HG03571 (cell line): ENCODE measurements around the gene CSH2.
"Not testable (repeated sequence)": the region's sequence is repeated elsewhere in the genome, so short reads cannot be mapped to it uniquely, and the experiment has no call there.

Experiments used
- ATAC-seq: cut with Tn5 transposase; IDR thresholded peaks from one replicate; pipeline ENCODE4 v1.9.1; 2021; ENCODE audit not compliant: unreplicated experiment

The CSH2 gene

DNA sequence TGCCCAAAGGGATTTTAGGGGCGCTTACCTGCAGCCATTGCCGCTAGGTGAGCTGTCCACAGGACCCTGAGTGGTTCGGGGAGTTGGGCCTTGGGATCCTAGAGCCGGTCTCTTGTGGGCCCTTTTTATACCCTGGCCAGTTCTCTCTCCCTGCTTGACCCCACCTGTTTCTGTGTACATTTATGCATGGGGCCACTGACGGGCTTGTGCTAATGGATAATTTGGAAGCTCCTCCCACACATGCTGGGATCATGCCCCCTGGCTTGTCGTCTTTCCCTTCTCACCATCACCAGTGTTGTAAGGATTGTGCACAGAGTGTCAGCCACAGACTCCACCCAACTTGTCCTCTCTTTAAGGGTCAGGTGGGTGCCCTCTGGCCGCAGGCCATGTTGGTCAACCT, at the start of gene CSH2:
Gene CSH2, minus strand, starts transcription at position 101 of the 400 bp plus-strand sequence. Its CDS starts 63 bp downstream, at position 38.
- not testable (repeated sequence) for ATAC-seq

DNA sequence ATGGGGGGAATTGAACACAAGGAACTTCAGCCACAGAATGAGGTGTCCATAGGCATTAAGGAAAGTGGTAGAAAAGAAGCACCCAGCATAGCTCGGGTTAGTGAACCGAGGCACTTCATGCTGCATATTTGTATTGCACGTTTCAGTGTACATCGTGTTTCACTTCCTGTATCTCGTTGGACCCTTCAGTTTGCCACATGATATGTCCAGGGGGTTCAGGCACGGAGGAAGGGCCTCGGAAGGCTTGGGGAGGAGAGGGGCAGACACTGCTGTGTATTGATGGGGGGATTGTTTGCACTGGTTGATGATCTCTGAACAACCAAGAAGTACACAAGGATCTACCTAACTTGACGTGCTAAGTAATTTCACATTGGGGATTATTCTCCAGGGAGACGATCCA, 48.9 kb upstream of the CSH2 start:
- peak; percentile 68 for ATAC-seq

DNA sequence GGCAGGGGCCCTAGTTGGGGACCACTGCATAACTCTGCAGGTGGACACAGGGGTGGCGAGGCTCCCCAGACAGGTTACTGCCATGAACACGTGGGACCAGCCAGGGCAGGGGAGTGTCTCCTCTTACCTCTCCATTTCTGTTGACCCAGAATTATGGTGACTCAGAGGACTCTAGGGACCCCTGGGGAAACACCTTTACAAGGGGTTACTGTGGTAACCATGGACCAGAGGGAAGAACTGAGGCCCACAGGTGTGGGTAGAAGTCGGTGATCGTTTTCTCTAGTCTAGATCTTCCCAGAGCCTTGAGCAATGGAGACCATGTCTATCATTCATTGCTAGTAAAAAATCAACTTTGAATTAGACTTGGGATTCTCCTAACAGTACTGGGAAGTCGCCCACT, 47.3 kb upstream of the CSH2 start:
- not testable (repeated sequence) for ATAC-seq

DNA sequence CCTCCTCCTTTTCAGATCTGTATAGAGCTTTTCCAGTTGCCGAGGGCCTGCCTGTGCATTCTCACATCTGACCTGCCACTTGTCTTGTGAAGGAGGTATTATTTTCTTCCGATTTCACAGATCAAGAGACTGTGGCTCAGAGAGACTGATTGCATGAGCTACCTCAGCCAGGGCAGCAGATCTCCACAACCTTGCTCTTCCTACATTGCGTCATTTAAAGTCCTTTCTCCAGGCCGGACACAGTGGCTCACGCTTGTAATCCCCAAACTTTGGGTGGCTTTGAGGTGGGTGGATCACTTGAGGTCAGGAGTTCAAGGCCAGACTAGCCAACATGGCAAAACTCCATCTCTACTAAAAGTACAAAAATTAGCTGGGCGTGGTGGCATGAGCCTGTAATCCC, 46.6 kb upstream of the CSH2 start:
- not testable (repeated sequence) for ATAC-seq

DNA sequence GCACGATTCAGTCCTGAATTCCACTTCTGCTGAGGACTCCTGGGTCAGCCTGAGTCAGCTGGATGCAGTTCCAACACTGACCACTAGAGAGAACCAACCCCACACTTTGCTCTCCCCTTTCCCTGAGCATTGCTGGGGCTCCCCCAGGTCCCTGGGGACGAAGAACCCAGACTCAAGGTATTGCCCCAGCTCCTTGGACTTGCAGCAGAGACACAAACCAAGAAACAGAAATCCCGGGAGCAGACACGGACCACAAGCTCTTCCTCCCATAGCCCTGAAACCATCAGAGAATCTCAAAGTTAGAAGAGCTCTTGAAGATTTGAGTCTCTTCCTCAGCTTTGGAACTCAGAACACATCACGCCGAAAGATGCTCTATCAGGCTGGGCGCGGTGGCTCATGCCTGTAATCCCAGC, 45.8 kb upstream of the CSH2 start:
- ATAC-seq = no peak

DNA sequence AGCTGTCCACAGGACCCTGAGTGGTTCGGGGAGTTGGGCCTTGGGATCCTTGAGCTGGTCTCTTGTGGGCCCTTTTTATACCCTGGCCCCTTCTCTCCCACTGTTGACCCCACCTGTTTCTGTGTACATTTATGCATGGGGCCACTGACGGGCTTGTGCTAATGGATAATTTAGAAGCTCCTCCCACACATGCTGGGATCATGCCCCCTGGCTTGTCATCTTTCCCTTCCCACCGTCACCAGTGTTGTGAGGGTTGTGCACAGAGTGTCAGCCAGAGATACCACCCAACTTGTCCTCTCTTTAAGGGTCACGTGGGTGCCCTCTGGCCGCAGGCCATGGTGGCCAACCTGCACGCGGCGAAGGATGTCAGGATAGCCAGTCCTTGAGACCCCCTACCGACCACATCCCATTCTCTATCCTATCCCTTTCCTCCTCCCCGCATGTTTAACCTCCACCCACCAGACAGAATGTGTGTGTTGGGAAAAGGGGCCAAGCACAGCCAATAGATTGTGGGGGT, 45.4 kb upstream of the CSH2 start, which contains the start of gene GH1:
Gene GH1, minus strand, starts transcription at position 51 of the 517 bp plus-strand sequence. CDS start 63 bp downstream, outside the sequence.
- not testable (repeated sequence) for ATAC-seq

DNA sequence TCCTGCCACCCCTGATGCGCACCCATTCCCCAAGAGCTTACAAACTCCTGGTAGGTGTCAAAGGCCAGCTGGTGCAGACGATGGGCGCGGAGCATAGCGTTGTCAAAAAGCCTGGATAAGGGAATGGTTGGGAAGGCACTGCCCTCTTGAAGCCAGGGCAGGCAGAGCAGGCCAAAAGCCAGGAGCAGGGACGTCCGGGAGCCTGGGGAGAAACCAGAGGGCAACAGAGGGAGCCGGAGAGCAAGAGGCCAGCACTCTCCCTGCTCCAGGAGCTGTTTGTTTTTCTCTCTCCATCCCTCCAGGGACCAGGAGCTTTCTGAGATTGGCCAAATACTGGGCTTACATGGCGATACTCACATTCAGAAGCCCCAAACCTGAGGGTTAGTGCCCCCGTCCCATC, 44.8 kb upstream of the CSH2 start:
- no peak for ATAC-seq

DNA sequence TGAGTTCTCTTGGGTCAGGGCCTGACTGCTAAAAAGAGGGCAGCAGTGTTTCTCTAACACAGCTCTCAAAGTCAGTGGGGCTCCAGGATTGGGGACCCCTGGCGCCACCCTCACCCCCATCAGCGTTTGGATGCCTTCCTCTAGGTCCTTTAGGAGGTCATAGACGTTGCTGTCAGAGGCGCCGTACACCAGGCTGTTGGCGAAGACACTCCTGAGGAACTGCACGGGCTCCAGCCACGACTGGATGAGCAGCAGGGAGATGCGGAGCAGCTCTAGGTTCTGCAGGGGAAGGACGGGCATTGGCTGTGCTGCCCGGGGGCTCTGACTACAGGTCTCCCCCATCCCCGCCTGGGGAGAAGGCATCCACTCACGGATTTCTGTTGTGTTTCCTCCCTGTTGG, 44.2 kb upstream of the CSH2 start:
- ATAC-seq = no peak

DNA sequence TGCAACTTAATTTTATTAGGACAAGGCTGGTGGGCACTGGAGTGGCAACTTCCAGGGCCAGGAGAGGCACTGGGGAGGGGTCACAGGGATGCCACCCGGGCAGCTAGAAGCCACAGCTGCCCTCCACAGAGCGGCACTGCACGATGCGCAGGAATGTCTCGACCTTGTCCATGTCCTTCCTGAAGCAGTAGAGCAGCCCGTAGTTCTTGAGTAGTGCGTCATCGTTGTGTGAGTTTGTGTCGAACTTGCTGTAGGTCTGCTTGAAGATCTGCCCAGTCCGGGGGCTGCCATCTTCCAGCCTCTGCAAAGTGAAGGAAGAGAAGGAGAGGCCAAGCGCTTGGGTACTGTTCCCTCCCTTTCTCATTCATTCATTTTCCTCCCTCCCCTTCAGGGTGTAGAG, 43.7 kb upstream of the CSH2 start:
- not testable (repeated sequence) for ATAC-seq

DNA sequence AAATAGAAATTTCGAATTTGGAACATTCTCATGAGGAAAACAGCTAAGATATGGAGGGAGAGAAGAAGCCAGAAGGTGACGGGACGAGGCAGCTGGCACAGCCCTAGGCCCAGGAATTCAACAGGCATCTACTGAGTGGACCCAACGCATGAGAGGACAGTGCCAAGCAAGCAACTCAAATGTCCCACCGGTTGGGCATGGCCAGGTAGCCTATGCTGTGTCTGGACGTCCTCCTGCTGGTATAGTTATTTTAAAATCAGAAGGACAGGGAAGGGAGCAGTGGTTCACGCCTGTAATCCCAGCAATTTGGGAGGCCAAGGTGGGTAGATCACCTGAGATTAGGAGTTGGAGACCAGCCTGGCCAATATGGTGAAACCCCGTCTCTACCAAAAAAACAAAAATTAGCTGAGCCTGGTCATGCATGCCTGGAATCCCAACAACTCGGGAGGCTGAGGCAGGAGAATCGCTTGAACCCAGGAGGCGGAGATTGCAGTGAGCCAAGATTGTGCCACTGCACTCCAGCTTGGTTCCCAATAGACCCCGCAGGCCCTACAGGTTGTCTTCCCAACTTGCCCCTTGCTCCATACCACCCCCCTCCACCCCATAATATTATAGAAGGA, 43.2 kb upstream of the CSH2 start:
- no peak for ATAC-seq

DNA sequence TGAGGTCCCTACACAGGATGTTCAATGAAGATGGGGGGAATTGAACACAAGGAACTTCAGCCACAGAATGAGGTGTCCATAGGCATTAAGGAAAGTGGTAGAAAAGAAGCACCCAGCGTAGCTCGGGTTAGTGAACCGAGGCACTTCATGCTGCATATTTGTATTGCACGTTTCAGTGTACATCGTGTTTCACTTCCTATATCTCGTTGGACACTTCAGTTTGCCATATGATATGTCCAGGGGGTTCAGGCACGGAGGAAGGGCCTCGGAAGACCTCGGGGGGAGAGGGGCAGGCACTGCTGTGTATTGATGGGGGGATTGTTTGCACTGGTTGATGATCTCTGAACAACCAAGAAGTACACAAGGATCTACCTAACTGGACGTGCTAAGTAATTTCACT, 42.3 kb upstream of the CSH2 start:
- ATAC-seq = not testable (repeated sequence)

DNA sequence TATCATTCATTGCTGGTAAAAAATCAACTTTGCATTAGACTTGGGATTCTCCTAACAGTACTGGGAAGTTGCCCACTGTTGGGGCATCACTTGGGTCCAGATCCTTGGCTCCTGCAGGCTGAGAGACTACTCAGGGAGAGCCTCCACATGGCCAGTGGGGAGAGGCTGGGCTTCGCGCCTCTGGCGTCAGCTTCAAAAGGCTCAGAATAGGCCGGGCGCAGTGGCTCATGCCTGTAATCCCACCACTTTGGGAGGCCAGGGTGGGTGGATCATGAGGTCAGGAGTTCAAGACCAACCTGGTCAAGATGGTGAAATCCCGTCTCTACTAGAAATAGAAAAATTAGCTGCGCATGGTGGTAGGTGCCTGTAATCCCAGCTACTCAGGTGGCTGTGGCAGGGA, 41.0 kb upstream of the CSH2 start:
- no peak for ATAC-seq

DNA sequence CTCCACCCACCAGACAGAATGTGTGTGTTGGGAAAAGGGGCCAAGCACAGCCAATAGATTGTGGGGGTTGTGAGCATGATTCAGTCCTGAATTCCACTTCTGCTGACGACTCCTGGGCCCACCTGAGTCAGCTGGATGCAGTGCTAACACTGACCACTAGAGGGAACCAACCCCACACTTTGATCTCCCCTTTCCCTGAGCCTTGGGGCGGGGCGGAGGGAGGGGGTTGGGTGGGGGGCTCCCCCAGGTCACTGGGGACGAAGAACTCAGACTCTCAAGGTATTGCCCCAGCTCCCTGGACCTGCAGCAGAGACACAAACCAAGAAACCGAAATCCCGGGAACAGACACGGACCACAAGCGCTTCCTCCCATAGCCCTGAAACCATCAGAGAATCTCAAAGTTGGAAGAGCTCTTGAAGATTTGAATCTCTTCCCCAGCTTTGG, 38.2 kb upstream of the CSH2 start:
- ATAC-seq = no peak

DNA sequence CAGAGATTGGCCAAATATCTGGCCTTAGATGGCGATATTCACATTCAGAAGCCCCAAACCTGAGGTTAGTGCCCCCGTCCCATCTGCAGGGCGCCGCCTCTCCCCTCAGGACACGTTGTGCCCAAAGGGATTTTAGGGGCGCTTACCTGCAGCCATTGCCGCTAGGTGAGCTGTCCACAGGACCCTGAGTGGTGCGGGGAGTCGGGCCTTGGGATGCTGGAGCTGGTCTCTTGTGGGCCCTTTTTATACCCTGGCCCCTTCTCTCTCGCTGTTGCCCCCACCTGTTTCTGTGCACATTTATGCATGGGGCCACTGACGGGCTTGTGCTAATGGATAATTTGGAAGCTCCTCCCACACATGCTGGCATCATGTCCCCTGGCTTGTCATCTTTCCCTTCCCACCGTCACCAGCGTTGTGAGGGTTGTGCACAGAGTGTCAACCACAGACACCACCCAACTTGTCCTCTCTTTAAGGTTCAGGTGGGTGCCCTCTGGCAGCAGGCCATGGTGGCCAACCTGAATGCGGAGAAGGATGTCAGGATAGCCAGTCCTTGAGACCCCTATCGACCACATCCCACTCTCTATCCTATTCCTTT, 37.7 kb upstream of the CSH2 start, which contains the start of gene CSHL1:
Gene CSHL1, minus strand, starts transcription at position 218 of the 595 bp plus-strand sequence. Its CDS starts 62 bp downstream, at position 156.
- no peak for ATAC-seq

DNA sequence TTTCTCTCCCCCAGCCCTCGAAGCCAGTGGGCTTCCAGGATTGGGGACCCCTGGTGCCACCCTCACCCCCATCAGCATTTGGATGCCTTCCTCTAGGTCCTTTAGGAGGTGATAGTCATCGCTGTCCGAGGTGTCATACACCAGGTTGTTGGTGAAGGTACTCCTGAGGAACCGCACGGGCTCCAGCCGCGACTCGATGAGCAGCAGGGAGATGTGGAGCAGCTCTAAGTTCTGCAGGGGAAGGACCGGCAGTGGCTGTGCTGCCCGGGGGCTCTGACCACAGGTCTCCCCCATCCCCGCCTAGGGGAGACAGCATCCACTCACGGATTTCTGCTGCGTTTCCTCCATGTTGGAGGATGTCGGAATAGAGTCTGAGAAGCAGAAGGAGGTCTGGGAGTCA, 36.6 kb upstream of the CSH2 start:
- no peak for ATAC-seq

DNA sequence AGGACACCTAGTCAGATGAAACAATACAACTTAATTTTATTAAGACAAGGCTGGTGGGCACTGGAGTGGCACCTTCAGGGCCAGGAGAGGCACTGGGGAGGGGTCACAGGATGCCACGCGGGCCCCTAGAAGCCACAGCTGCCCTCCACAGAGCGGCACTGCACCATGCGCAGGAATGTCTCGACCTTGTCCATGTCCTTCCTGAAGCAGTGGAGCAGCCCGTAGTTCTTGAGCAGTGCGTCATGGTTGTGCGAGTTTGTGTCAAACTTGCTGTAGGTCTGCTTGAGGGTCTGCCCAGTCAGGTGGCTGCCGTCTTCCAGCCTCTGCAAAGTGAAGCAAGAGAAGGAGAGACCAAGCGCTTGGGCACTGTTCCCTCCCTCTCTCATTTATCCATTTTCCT, 36.1 kb upstream of the CSH2 start:
- not testable (repeated sequence) for ATAC-seq

DNA sequence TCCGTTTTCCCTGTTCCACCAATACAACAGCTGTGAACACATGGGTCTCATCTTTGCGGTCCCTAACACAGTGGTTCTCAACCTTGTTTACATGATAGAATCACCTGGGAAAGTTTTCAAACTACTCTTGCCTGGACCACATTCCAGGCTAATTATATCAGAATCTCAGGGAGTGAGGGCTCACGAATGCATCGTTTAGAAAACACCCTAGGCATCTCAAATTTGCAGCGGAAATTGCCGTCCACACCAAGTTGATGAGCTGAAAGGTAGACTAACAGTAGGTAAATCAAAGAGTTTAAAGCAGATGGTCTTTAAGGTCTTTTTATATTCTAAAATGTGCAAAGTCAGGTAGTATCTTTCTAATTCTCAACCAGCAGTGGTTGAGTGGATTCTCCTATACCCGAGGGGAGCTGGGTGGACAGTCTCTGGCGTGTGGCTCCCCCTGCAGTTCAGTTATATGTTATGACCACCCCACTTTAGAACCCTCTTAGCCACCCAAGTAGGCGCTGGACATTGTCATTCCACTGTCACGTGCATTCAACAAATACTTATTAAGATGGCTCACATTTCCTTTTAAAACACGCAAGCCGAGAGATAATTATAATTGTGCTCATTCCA, 33.8 kb upstream of the CSH2 start:
- not testable (repeated sequence) for ATAC-seq

DNA sequence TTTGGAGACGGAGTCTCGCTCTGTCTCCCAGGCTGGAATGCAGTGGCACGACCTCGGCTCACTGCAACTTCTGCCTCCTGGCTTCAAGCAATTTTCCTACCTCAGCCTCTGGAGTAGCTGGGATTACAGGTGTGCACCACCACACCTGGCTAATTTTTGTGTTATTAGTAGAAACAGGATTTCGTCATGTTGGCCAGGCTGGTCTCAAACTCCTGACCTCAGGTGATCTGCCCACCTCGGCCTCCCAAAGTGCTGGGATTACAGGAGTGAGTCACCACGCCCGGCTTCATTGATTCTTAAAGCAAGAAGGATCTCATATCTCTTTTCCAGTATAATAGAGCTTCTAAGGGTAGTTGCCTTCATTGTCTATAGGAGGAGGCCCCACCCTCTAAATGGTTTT, 31.3 kb upstream of the CSH2 start:
- not testable (repeated sequence) for ATAC-seq

DNA sequence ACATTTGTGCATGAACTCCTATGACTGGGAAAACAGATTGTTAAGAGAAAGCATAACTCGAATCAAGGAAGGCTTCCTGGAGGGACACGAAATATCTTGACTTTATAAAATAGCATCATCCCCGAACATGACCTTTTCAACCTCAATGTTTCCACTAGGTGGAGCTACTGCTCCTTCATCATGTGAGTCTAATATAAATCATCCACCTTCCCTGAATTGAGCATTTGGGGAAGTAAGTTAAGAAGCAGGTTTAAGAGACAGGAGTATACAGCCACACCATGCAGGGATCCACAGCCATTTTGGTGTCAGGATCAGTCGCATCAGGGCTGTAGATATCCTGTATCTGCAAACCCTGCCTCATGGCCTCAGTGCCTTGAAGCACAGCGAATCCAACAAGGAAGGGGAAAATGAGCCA, 30.3 kb upstream of the CSH2 start:
- not testable (repeated sequence) for ATAC-seq

DNA sequence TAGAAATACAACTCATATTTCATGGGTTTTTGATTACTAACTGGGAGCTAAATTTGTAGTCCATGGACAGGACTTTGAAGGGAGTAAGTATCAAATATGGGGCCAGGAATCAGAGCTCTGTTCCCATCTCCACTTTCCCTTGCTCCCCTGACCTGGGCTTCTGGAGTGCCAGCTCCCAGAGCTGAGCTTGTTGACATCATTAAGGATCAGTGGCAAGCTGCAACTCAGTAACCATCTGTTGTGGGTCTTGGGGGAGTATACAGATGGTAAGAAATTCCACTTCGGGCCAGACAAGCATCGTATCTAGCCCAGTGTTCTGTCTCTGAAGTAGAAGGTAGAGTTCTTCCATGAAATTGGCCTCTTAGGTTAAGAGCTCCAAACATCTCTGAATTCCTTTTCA, 28.5 kb upstream of the CSH2 start:
- not testable (repeated sequence) for ATAC-seq

DNA sequence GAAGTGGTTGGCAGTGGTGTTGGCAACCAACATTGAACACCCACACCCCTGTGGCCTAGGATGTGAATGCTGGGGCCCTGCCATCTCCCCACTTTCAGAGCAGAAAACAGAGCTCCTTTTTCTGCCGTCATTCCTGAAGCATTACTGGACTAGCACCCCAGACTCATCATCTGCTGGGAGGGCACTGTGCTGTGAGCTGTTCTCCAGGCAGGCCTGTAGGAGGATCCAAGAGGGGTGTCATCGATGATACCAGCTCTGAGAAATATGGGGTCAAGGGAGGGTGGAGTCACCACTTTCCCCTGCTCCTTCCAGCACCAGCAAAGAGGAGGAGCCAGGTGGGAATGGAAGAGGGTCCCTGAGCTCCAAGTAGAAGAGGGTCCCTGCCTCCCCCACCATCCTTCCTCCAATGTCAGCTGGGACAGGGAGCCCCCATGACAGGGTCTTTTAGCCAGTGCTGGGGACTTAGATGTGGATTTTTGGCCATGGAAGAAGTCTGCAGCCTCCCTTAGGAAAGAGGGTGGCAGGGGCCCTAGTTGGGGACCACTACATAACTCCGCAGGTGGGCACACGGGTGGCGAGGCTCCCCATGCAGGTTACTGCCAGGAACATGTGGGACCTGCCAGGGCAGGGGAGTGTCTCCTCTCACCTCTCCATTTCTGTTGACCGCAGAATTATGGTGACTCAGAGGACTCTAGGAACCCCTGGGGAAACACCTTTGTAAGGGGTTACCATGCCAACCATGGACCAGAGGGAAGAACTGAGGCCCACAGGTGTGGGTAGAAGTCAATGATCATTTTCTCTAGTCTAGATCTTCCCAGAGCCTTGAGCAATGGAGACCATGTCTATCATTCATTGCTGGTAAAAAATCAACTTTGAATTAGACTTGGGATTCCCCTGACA, 25.7 kb upstream of the CSH2 start:
- ATAC-seq = not testable (repeated sequence)
